ENCODE data around the gene VDAC2.

VDAC2 gene

DNA sequence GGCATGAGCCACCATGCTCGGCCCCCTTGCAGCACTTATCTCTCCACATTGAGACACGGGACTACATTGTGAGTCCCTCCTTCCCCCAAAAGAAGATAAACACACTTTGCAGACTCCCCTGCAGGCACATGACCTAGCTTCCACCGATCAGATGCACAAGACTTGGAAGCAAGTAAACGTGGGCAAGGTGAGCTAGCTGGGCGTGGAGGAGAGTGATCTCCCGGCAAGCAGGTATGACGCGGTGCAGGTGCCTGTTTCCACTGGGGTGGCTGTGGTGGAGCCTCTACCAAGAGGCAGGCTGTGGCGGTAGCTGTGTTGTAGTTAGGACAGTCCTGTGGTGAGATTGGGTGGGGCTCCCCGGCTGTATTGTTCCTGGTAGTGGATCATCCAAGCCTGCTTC is 32.8 kb downstream of the VDAC2 start:
- no peak overlapping the region for H3K4me3 ChIP-seq (ENCODE audit: low read depth, low read length, poor library complexity, severe bottlenecking)
- H4K20me1 ChIP-seq (ENCODE audit: insufficient read depth, low read length): no peaks in the 10 kb centered on the region
- TF ChIP-seq CTCF (IDR thresholded peaks at IDR 0.05; ENCODE audit: low read length) (no peak), EZH2 (IDR thresholded peaks at IDR 0.05; ENCODE audit: borderline replicate concordance, low read length) (no peak)
- no peaks in the 10 kb centered on the region for H3K9me2 ChIP-seq (ENCODE audit: low read depth, low read length)
- H3K4me1 ChIP-seq (ENCODE audit: insufficient read depth, low read length, severe bottlenecking): no peaks in the 10 kb centered on the region
- no peaks in the 10 kb centered on the region; the same call in 1 of the 2 replicates for H3K36me3 ChIP-seq (ENCODE audit: insufficient read depth, low read length)
- no peaks in the 10 kb centered on the region for H3K27me3 ChIP-seq (ENCODE audit: insufficient read depth, low read length)
- H3K9ac ChIP-seq (ENCODE audit: low read length): no peak overlapping the region
- H3K79me2 ChIP-seq (ENCODE audit: insufficient read depth, low read length): no peaks in the 10 kb centered on the region
- H2AFZ ChIP-seq (ENCODE audit: low read length): no peak overlapping the region
- H3K27ac ChIP-seq (ENCODE audit: low read depth, low read length, poor library complexity, severe bottlenecking): no peak overlapping the region
- no peaks in the 10 kb centered on the region for H3F3A ChIP-seq (ENCODE audit: insufficient read depth, low read length)
- H3K4me2 ChIP-seq (ENCODE audit: low read length): no peak overlapping the region
- no peaks in the 10 kb centered on the region for H3K9me3 ChIP-seq (ENCODE audit: low read length)

- no peak overlapping the region for H3K27ac ChIP-seq (ENCODE audit: low read depth, low read length, poor library complexity, severe bottlenecking)
- H4K20me1 ChIP-seq (ENCODE audit: insufficient read depth, low read length): no peaks in the 10 kb centered on the region
- H3K27me3 ChIP-seq (ENCODE audit: insufficient read depth, low read length): no peaks in the 10 kb centered on the region
These were observed 34.1 kb downstream of the VDAC2 start for GRCh38 chr10:75244487-75245353.

More at GRCh38 chr10:75244487-75245353, 34.1 kb downstream of the VDAC2 start:
- TF ChIP-seq CTCF (IDR thresholded peaks at IDR 0.05; ENCODE audit: low read length) (no peak), EZH2 (IDR thresholded peaks at IDR 0.05; ENCODE audit: borderline replicate concordance, low read length) (no peak)
- H3K4me3 ChIP-seq (ENCODE audit: low read depth, low read length, poor library complexity, severe bottlenecking): no peak overlapping the region
- H2AFZ ChIP-seq (ENCODE audit: low read length): no peak overlapping the region
- no peaks in the 10 kb centered on the region for H3K79me2 ChIP-seq (ENCODE audit: insufficient read depth, low read length)
- H3K9ac ChIP-seq (ENCODE audit: low read length): no peak overlapping the region
- H3K9me3 ChIP-seq (ENCODE audit: low read length): no peaks in the 10 kb centered on the region
- H3K36me3 ChIP-seq (ENCODE audit: insufficient read depth, low read length): no peaks in the 10 kb centered on the region; the same call in 1 of the 2 replicates
- no peaks in the 10 kb centered on the region for H3F3A ChIP-seq (ENCODE audit: insufficient read depth, low read length)
- H3K9me2 ChIP-seq (ENCODE audit: low read depth, low read length): no peaks in the 10 kb centered on the region
- no peak overlapping the region for H3K4me2 ChIP-seq (ENCODE audit: low read length)
- H3K4me1 ChIP-seq (ENCODE audit: insufficient read depth, low read length, severe bottlenecking): no peaks in the 10 kb centered on the region
